BJ (cell line): ENCODE measurements around the gene TFRC. TPM values are rescaled to one million over a fixed set of nuclear protein-coding genes. Genes with fewer than 3 reads are reported as not detected.
"Not testable (repeated sequence)": the region's sequence is repeated elsewhere in the genome, so short reads cannot be mapped to it uniquely, and the experiment has no call there.

Source experiments
- CTCF ChIA-PET: fragments of 350-600 bp; formaldehyde crosslinking; extraction: SDS; loops from one replicate; lab custom pipeline; 2021; ENCODE audit warnings: antibody characterized with exemption, inconsistent platforms; lab: Yijun Ruan, JAX
- POLR2A ChIA-PET: fragments of 300-600 bp; sonication (Branson Sonifier 250); formaldehyde crosslinking; extraction: SDS; loops from one replicate; lab custom pipeline; 2021; ENCODE audit warnings: antibody characterized with exemption; lab: Charles Lee
- DNase-seq: peaks from one replicate; pipeline ENCODE4 v3.0.0-alpha.2; 2011; ENCODE audit warnings: low read depth
- H3K27me3 ChIP-seq: 2 replicates; pipeline ENCODE4 v1.6.0; 2011; ENCODE audit warnings: low read length; ENCODE audit not compliant: control insufficient read depth, insufficient read depth
- H3K36me3 ChIP-seq: 2 replicates; pipeline ENCODE4 v1.5.1; 2011; ENCODE audit warnings: low read length; ENCODE audit not compliant: control insufficient read depth, insufficient read depth
- H3K4me3 ChIP-seq: 2 replicates; pipeline ENCODE4 v1.5.1; 2011; ENCODE audit warnings: low read depth, mild to moderate bottlenecking, control low read depth, low read length
- polyA plus RNA-seq: library from polyadenylated mRNA; depleted of rRNA; stranded (reverse); fragments of >200 nt; gene quantifications from 2 replicates; pipeline ENCODE4 v1.2.3, GENCODE V29; 2011
- TF ChIP-seq, protein P1 (sequence below): IDR thresholded peaks from 2 replicates; pipeline ENCODE4 v1.5.1; 2011; ENCODE audit warnings: low read depth, mild to moderate bottlenecking, control low read depth, inconsistent platforms, low read length, moderate library complexity; ENCODE audit not compliant: insufficient read depth

The TFRC gene
- polyA plus RNA-seq, 1 experiment, result 60.7 TPM

DNA sequence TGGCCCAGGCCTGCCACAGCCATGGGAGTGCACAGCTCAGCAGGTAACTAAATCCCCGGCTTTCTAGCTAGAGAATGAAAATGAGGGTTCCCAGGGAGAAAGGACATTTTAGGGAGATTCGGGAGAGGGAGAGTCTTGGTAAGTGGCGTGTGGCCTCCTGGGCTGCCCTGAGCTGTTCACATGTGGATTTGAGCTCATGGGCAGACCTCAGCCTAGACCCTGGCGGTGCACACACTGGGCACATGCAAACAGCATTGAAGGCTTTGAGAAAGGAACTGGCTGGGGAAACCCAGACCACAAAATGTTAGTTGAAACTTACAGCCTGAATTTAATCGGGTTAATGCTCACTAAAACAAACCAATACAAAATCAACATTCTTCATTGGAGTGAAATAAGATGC, 72.4 kb downstream of the TFRC start:
- ChIA-PET CTCF (no interaction called here), POLR2A (no interaction called here)
- peaks cover 4% of the 10 kb centered on the region for H3K27me3 ChIP-seq
- no peaks in the 10 kb centered on the region for H3K36me3 ChIP-seq
- TF ChIP-seq, protein P1, sequence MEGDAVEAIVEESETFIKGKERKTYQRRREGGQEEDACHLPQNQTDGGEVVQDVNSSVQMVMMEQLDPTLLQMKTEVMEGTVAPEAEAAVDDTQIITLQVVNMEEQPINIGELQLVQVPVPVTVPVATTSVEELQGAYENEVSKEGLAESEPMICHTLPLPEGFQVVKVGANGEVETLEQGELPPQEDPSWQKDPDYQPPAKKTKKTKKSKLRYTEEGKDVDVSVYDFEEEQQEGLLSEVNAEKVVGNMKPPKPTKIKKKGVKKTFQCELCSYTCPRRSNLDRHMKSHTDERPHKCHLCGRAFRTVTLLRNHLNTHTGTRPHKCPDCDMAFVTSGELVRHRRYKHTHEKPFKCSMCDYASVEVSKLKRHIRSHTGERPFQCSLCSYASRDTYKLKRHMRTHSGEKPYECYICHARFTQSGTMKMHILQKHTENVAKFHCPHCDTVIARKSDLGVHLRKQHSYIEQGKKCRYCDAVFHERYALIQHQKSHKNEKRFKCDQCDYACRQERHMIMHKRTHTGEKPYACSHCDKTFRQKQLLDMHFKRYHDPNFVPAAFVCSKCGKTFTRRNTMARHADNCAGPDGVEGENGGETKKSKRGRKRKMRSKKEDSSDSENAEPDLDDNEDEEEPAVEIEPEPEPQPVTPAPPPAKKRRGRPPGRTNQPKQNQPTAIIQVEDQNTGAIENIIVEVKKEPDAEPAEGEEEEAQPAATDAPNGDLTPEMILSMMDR, result no peak
- DNase-seq, result no peak
- no peak overlapping the region for H3K4me3 ChIP-seq

DNA sequence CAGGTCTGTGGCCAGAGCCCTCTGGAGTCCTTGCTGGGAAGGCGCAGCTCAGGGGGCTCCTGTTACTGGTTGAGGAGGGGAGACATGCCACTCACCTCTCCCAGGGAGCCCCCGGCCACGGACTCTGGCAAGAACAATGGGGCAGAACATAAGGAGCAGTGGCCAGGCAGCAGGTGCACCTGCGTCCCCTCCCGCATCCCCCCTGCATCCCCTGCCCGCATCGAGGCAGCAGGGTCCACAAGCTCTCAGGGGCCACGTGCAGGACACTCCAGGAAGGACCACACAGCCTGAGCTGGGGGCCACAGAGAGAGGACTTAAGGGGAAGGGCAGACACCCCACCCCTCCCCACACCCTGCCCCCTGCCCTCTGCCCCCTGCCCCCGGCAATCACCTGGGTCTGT, 73.0 kb downstream of the TFRC start:
- H3K4me3 ChIP-seq, result no peak overlapping the region
- POLR2A ChIA-PET, result no interaction called here
- DNase-seq, result no peak
- peaks cover 4% of the 10 kb centered on the region for H3K27me3 ChIP-seq
- TF ChIP-seq, protein P1, result no peak
- CTCF ChIA-PET, result no interaction called here
- H3K36me3 ChIP-seq, result no peaks in the 10 kb centered on the region

DNA sequence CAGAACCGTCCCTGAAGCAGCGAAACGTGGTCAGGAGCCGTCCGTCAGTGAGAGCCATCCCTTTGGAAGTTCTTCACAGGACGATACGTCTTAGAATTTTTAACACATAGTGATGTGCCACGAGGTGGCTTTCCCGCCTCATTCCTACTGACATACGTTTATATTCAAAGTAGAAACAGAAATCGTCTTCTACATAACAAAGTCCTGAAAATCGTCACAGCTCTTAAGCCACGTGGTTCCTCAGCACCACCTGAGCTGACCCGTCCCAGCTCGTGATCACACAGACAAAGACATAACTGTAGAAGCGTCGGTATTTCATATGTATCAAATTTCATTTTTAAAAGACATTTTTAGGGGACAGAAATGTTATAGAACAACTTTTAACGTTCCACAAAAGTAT, 73.5 kb downstream of the TFRC start:
- ChIA-PET POLR2A (interaction anchor here (0.5 kb wide), 1 partner anchor 9 kb away, joined by 8 read pairs; no protein-coding TSS in a partner anchor), CTCF (no interaction called here)
- Histone ChIP-seq H3K36me3 (no peaks in the 10 kb centered on the region), H3K4me3 (no peak overlapping the region), H3K27me3 (peaks cover 4% of the 10 kb centered on the region)
- TF ChIP-seq, protein P1, result no peak
- DNase-seq, result no peak

DNA sequence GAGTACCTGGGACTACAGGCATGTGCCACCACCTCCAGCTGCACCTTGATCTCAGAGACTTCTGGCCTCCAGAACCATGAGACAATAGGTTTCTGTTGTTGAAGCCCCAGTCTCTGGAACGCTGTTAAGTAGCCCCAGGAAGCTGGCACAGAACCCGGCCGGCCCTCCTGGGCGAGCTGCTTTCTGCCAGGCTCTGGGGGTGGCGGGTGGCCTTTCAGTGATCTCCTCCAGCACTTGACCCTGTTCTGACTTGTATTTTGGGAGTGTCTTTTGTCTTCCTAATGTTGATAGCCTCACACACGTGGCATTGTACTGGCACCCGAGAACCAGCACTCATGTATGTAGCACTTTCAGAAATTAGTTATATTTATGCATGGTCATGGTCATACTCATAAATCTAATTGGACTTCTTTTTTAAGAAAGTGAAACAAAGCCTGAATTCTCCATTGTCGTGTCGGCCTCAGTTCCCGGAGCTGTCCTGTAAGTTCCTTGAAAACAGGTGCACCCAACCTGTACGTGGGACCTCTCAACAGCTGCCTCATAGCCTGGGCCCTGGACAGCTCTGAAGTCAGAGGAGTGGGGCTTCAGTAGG, 74.0 kb downstream of the TFRC start:
- ChIA-PET CTCF (no interaction called here), POLR2A (interaction anchor here (0.5 kb wide), 1 partner anchor 9 kb away, joined by 8 read pairs; no protein-coding TSS in a partner anchor)
- H3K4me3 ChIP-seq, result no peak overlapping the region
- DNase-seq, result no peak
- TF ChIP-seq, protein P1, result no peak
- peaks cover 4% of the 10 kb centered on the region for H3K27me3 ChIP-seq
- H3K36me3 ChIP-seq, result no peaks in the 10 kb centered on the region

DNA sequence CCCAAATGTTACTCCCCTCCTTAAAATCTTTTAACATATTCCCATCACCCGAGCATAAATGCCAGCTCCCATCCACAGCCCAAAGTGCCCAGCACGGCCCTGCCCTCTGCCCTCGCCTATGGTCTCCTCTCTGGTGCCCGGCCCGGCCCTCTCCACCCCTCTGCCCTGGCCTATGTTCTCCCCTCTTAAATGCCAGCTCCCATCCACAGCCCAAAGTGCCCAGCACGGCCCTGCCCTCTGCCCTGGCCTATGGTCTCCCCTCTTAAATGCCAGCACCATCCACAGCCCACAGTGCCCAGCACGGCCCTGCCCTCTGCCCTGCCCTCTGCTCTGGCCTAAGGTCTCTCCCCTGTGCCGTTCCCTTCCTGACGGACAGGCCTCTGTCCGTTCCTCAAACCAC, 76.6 kb downstream of the TFRC start:
- H3K27me3 ChIP-seq, result peaks cover 10% of the 10 kb centered on the region
- CTCF ChIA-PET, H3K4me3 ChIP-seq, H3K36me3 ChIP-seq, DNase-seq, POLR2A ChIA-PET: not testable (repeated sequence)

DNA sequence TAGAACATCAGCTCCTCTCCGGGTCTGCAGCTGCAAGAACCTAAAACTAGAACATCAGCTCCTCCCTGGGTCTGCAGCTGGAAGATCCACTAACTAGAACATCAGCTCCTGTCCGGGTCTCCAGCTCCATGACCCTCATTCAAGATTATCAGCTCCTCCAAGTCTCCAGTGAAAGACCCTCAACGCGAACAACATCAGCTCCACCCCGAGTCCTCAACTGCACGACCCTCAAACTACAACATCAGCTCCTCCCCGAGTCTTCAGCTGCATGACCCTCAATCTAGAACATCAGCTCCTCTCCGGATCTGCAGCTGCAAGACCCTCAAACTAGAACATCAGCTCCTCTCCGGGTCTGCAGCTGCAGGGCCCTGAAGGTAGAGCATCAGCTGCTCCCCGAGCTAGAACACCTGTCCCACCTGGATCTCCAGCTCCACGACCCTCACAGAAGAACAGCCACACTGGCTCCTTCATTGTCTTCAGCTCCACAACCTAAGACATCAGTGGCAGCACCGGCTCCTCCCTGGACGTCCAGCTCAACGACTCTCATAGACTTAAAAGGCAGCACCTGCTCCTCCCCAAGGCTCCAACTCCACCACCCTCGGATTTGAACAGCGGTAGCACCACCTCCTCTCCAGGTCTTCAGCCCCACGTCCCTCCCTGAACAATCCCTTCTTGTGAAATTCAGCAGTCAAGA, 77.4 kb downstream of the TFRC start:
- peaks cover 13% of the 10 kb centered on the region; the same call in 1 of the 2 replicates for H3K27me3 ChIP-seq
- CTCF ChIA-PET, POLR2A ChIA-PET, H3K4me3 ChIP-seq, H3K36me3 ChIP-seq, DNase-seq: not testable (repeated sequence)
